Activated naive CD4-positive, alpha-beta T cell treated with anti-CD3 and anti-CD28 coated beads, Interleukin-2, amount 50 U/mL, for 24 hours (primary cell): ENCODE results near the gene ATAD2B.

Source experiments
- H3K27ac Mint-ChIP-seq: one replicate; pipeline ENCODE4 v1.8.0; 2021; ENCODE audit warnings: mild to moderate bottlenecking, mixed read lengths
- H3K27me3 Mint-ChIP-seq: one replicate; pipeline ENCODE4 v1.8.0; 2021; ENCODE audit warnings: mixed read lengths
- H3K36me3 Mint-ChIP-seq: one replicate; pipeline ENCODE4 v1.8.0; 2021; ENCODE audit warnings: mixed read lengths
- H3K4me1 Mint-ChIP-seq: one replicate; pipeline ENCODE4 v1.8.0; 2021; ENCODE audit warnings: mixed read lengths
- H3K4me3 Mint-ChIP-seq: one replicate; pipeline ENCODE4 v1.8.0; 2021; ENCODE audit warnings: mild to moderate bottlenecking, mixed read lengths
- H3K9me3 Mint-ChIP-seq: one replicate; pipeline ENCODE4 v1.8.0; 2021; ENCODE audit warnings: mixed read lengths

Gene ATAD2B

GRCh38 chr2:23925702-23926289 lies 1.1 kb downstream of the ATAD2B start:
- Mint-ChIP-seq H3K4me1 (peaks cover 54% of the 10 kb centered on the region), H3K27ac (peak overlapping the region; percentile 99), H3K27me3 (no peaks in the 10 kb centered on the region), H3K36me3 (no peaks in the 10 kb centered on the region), H3K4me3 (peak overlapping the region; percentile 99), H3K9me3 (no peaks in the 10 kb centered on the region)

- H3K4me1 Mint-ChIP-seq, result peaks cover 59% of the 10 kb centered on the region
- peak overlapping the region; percentile 99 for H3K4me3 Mint-ChIP-seq
- H3K27ac Mint-ChIP-seq, result no peak overlapping the region
- no peaks in the 10 kb centered on the region for H3K9me3 Mint-ChIP-seq
- no peaks in the 10 kb centered on the region for H3K36me3 Mint-ChIP-seq
- no peaks in the 10 kb centered on the region for H3K27me3 Mint-ChIP-seq
These were observed 2.1 kb downstream of the ATAD2B start for GRCh38 chr2:23924589-23925359.

GRCh38 chr2:23918837-23919489 lies 8.0 kb downstream of the ATAD2B start:
- no peaks in the 10 kb centered on the region for H3K9me3 Mint-ChIP-seq
- no peaks in the 10 kb centered on the region for H3K27me3 Mint-ChIP-seq
- H3K36me3 Mint-ChIP-seq, result peaks cover 3% of the 10 kb centered on the region
- no peak overlapping the region for H3K27ac Mint-ChIP-seq
- H3K4me1 Mint-ChIP-seq, result peaks cover 78% of the 10 kb centered on the region
- H3K4me3 Mint-ChIP-seq, result peak overlapping the region; percentile 43

- H3K4me3 Mint-ChIP-seq, result peak overlapping the region; percentile 30
- peaks cover 73% of the 10 kb centered on the region for H3K4me1 Mint-ChIP-seq
These were observed 10.1 kb downstream of the ATAD2B start for GRCh38 chr2:23916727-23917405.

DNA sequence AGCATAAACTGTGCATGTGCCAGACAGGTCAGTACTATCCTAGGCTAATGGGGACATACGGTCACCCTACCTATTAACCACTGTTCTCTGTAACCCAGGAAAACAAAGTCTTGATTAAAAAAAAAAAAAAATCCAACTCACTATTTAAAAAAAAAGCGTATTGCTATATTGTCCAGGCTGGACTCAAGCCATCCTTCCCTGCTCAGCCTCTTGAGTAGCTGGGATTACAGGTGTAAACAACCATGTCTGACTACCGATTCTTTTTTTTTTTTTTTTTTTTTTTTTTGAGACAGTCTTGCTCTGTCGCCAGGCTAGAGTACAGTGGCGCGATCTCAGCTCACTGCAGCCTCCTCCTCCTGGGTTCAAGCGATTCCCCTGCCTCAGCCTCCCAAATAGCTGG lies 11.6 kb downstream of the ATAD2B start:
- H3K27me3 Mint-ChIP-seq, result no peaks in the 10 kb centered on the region
- peaks cover 5% of the 10 kb centered on the region for H3K36me3 Mint-ChIP-seq
- H3K4me1 Mint-ChIP-seq, result peaks cover 69% of the 10 kb centered on the region
- no peaks in the 10 kb centered on the region for H3K9me3 Mint-ChIP-seq
- H3K27ac Mint-ChIP-seq, result no peak overlapping the region
- no peak overlapping the region for H3K4me3 Mint-ChIP-seq

More at GRCh38 chr2:23916727-23917405, 10.1 kb downstream of the ATAD2B start:
- no peaks in the 10 kb centered on the region for H3K9me3 Mint-ChIP-seq
- H3K27me3 Mint-ChIP-seq, result no peaks in the 10 kb centered on the region
- H3K27ac Mint-ChIP-seq, result peak overlapping the region; percentile 90
- peaks cover 5% of the 10 kb centered on the region for H3K36me3 Mint-ChIP-seq

GRCh38 chr2:23912054-23912453 lies 14.9 kb downstream of the ATAD2B start:
- Mint-ChIP-seq H3K27ac (no peak overlapping the region), H3K4me1 (peaks cover 46% of the 10 kb centered on the region), H3K27me3 (no peaks in the 10 kb centered on the region), H3K36me3 (peaks cover 6% of the 10 kb centered on the region), H3K4me3 (no peak overlapping the region), H3K9me3 (no peaks in the 10 kb centered on the region)

GRCh38 chr2:23905155-23905554 lies 21.8 kb downstream of the ATAD2B start:
- Mint-ChIP-seq H3K9me3 (no peaks in the 10 kb centered on the region), H3K36me3 (peaks cover 2% of the 10 kb centered on the region), H3K27me3 (no peaks in the 10 kb centered on the region), H3K4me3 (no peak overlapping the region), H3K4me1 (peaks cover 52% of the 10 kb centered on the region), H3K27ac (no peak overlapping the region)

DNA sequence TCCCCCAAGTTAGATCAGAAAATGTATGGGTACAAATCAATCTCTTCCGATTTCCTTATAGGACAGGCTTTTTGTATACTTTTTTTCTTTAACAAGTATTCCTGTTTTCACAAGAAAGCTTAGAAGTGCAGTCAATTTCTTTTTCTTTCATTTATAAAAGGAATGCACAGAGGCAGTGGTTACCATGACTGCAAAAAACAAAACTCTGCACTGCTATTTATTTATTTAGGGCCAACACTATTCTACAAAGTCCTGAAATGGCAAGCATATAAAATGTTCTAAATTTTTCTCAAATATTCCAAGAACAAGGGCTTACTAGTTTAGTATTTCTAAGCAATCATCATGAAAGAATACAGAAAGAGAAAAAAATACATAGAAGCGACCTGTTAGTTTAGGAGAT lies 22.2 kb downstream of the ATAD2B start:
- H3K27me3 Mint-ChIP-seq, result no peaks in the 10 kb centered on the region
- peaks cover 2% of the 10 kb centered on the region for H3K36me3 Mint-ChIP-seq
- H3K27ac Mint-ChIP-seq, result peak overlapping the region; percentile 55
- peaks cover 53% of the 10 kb centered on the region for H3K4me1 Mint-ChIP-seq
- no peak overlapping the region for H3K4me3 Mint-ChIP-seq
- H3K9me3 Mint-ChIP-seq, result no peaks in the 10 kb centered on the region

- H3K27me3 Mint-ChIP-seq, result no peaks in the 10 kb centered on the region
- no peaks in the 10 kb centered on the region for H3K36me3 Mint-ChIP-seq
- H3K4me1 Mint-ChIP-seq, result peaks cover 49% of the 10 kb centered on the region
- H3K27ac Mint-ChIP-seq, result peak overlapping the region; percentile 43
- H3K4me3 Mint-ChIP-seq, result no peak overlapping the region
- H3K9me3 Mint-ChIP-seq, result no peaks in the 10 kb centered on the region
These were observed 22.7 kb downstream of the ATAD2B start for GRCh38 chr2:23904215-23904614.

DNA sequence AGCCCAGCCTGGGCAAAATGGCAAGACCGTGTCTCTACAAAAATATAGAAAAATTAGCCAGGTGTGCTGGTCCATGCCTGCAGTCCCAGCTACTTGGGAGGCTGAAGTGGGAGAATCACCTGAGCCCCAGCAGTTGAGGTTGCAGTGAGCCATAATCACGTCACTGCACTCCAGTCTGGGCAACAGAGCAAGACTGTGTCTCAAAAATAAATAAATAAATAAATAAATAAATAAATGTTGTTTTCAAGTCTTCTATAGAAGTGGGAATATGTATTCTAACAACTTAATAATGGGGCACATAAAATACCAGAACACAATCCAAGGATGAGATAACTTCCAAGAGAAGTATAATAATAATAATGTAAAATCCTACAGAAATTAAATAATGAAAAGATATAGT lies 23.9 kb downstream of the ATAD2B start:
- no peaks in the 10 kb centered on the region for H3K36me3 Mint-ChIP-seq
- H3K4me1 Mint-ChIP-seq, result peaks cover 54% of the 10 kb centered on the region

DNA sequence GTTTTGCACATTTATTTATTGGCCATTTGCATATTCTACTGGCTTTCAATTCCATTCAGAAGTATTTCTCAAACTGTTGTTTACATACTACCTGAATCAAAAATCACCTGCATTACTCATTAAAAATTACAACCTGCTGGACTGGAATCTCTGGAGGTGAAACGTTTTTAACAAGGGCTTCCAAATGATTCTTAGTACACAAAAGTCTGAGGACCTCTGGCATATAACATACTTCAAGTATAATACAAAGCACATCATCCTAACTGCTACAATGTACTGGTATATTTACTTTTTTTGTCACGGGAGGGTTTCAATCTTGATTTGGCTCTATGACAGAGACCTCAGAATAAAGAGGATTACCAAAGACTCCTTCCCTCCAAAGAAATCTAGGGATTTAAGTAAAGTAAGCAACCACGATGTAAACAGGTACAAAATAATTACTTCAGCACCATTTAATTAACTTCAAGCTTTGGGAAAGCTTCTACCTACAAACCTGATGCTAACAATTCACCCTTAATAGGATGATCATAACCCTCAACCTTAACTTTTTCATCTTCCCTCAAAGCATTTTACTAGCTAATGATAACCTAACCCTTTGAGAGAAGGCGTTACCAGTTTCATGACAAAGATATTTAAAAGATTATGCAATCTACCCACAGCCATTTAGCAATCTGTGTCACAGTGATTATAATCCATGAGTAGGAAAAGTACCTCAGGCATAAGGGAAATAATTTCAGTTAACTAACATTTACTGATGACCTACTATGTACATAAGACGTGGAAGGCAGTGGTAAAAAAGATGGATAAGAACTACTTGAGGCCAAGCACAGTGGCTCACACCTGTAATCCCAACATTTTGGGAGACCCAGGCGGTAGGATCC lies 24.7 kb downstream of the ATAD2B start:
- no peaks in the 10 kb centered on the region for H3K9me3 Mint-ChIP-seq
- H3K4me1 Mint-ChIP-seq, result peaks cover 62% of the 10 kb centered on the region
- H3K36me3 Mint-ChIP-seq, result no peaks in the 10 kb centered on the region
- no peaks in the 10 kb centered on the region for H3K27me3 Mint-ChIP-seq
- H3K4me3 Mint-ChIP-seq, result no peak overlapping the region
- H3K27ac Mint-ChIP-seq, result no peak overlapping the region

More for the DNA sequence above, 23.9 kb downstream of the ATAD2B start:
- no peak overlapping the region for H3K4me3 Mint-ChIP-seq
- H3K27ac Mint-ChIP-seq, result no peak overlapping the region
- H3K9me3 Mint-ChIP-seq, result no peaks in the 10 kb centered on the region
- H3K27me3 Mint-ChIP-seq, result no peaks in the 10 kb centered on the region

GRCh38 chr2:23900541-23901322 lies 26.2 kb downstream of the ATAD2B start:
- Mint-ChIP-seq H3K9me3 (no peaks in the 10 kb centered on the region), H3K4me1 (peaks cover 57% of the 10 kb centered on the region), H3K27me3 (no peaks in the 10 kb centered on the region), H3K27ac (no peak overlapping the region), H3K36me3 (no peaks in the 10 kb centered on the region), H3K4me3 (no peak overlapping the region)

GRCh38 chr2:23900133-23900532 lies 26.8 kb downstream of the ATAD2B start:
- no peak overlapping the region for H3K4me3 Mint-ChIP-seq
- H3K9me3 Mint-ChIP-seq, result no peaks in the 10 kb centered on the region
- H3K27me3 Mint-ChIP-seq, result no peaks in the 10 kb centered on the region
- H3K4me1 Mint-ChIP-seq, result peaks cover 51% of the 10 kb centered on the region
- H3K27ac Mint-ChIP-seq, result no peak overlapping the region
- H3K36me3 Mint-ChIP-seq, result no peaks in the 10 kb centered on the region

DNA sequence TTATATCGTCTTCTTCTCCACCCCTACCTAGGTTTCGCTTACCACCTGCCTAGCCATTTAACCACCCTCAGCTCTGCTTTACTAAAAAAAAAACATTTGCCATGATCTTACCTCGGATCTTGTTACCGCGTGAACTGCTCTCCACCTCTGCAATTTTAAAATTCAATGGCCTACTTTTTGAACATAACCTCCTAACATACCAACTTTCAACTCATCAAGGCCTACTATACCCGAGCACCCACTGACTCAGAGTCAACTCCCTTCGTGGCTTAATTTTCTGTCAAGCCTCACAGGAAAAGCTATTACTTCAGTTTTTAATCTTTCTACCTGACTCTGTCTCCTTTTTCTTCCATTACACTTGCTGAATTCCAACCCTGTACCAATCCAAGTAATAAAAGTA lies 55.7 kb downstream of the ATAD2B start:
- H3K27me3 Mint-ChIP-seq, result no peaks in the 10 kb centered on the region
- H3K4me1 Mint-ChIP-seq, result no peaks in the 10 kb centered on the region
- H3K9me3 Mint-ChIP-seq, result no peaks in the 10 kb centered on the region
- peaks cover 17% of the 10 kb centered on the region for H3K36me3 Mint-ChIP-seq
- H3K4me3 Mint-ChIP-seq, result no peak overlapping the region
- H3K27ac Mint-ChIP-seq, result no peak overlapping the region
